Uterine smooth muscle cell (primary cell): ENCODE data around the gene SH3BP2. TPM values are rescaled to one million over a fixed set of nuclear protein-coding genes. Genes with fewer than 3 reads are reported as not detected.

Experiments
- total RNA-seq: library from RNA; depleted of rRNA; stranded (reverse); fragments of >200 nt; gene quantifications from 2 replicates; pipeline ENCODE4 v1.2.3, GENCODE V29; 2014

The SH3BP2 gene
- 8.0 and 11.0 TPM in 2 replicates for total RNA-seq

GRCh38 chr4:2792711-2793585 lies at the start of gene SH3BP2:
SH3BP2 (plus strand) TSS chr4:2793085; CDS start chr4:2820618, 27,533 bp downstream.

GRCh38 chr4:2755821-2756690 lies 36.8 kb upstream of the SH3BP2 start, which contains the start of gene TNIP2:
TNIP2 (minus strand) TSS chr4:2756336; CDS start chr4:2756289, 47 bp downstream.

GRCh38 chr4:2843263-2843940 lies 50.5 kb downstream of the SH3BP2 start, which contains the start of gene ADD1:
ADD1 (plus strand) TSS chr4:2843844; CDS start chr4:2875916, 32,072 bp downstream.

Other genes starting within 250 kb of the SH3BP2 start
- gene TNIP2, start 36.7 kb upstream of the SH3BP2 start, total RNA-seq: 54.7 and 59.9 TPM in 2 replicates
- 142 and 145 TPM in 2 replicates for gene ADD1, start 50.8 kb downstream of the SH3BP2 start, total RNA-seq
- 26.0 and 33.5 TPM in 2 replicates for gene NOP14, start 170.3 kb downstream of the SH3BP2 start, total RNA-seq
- gene GRK4, start 170.5 kb downstream of the SH3BP2 start, total RNA-seq: 4.1 and 4.2 TPM in 2 replicates